HL-60 (cell line): ENCODE measurements around the gene EVA1C.

ENCODE experiments used
- DNase-seq, 2 experiments: peaks; one replicate each; pipeline ENCODE4 v3.0.0-alpha.2; 2010 to 2020; ENCODE audit warnings: low read depth in 1 of 2, low spot score in 1 of 2
- H3K27ac ChIP-seq: fragments of 250-450 bp; sonication (Bioruptor Pico); replicated peaks from 2 replicates; pipeline ENCODE4 v1.5.1; 2020; ENCODE audit warnings: mild to moderate bottlenecking, moderate library complexity
- H3K27me3 ChIP-seq: fragments of 250-450 bp; sonication (Bioruptor Pico); 2 replicates; pipeline ENCODE4 v1.5.1; 2021; ENCODE audit warnings: mild to moderate bottlenecking, moderate library complexity; ENCODE audit not compliant: insufficient read depth, poor library complexity, severe bottlenecking
- H3K4me3 ChIP-seq: replicated peaks from 2 replicates; pipeline ENCODE4 v1.5.1; 2011; ENCODE audit warnings: mild to moderate bottlenecking, control low read depth, low read length; ENCODE audit not compliant: insufficient read depth
- GABPA ChIP-seq: IDR thresholded peaks from 2 replicates; pipeline ENCODE4 v1.6.1; 2012; ENCODE audit warnings: low read depth
- POLR2AphosphoS5 ChIP-seq: IDR thresholded peaks from 2 replicates; pipeline ENCODE4 v1.6.1; 2012; ENCODE audit warnings: low read depth
- REST ChIP-seq: IDR thresholded peaks from 2 replicates; pipeline ENCODE4 v1.6.1; 2012; ENCODE audit warnings: low read depth; ENCODE audit not compliant: insufficient replicate concordance
- SPI1 ChIP-seq: IDR thresholded peaks from 2 replicates; pipeline ENCODE4 v1.6.1; 2012; ENCODE audit warnings: low read depth, mild to moderate bottlenecking, borderline replicate concordance
- TF ChIP-seq, protein P1 (sequence below): IDR thresholded peaks from one replicate; pipeline ENCODE4 v1.5.1; 2011; ENCODE audit warnings: low read length, control low read depth, inconsistent platforms; ENCODE audit not compliant: insufficient read depth

Gene EVA1C

DNA sequence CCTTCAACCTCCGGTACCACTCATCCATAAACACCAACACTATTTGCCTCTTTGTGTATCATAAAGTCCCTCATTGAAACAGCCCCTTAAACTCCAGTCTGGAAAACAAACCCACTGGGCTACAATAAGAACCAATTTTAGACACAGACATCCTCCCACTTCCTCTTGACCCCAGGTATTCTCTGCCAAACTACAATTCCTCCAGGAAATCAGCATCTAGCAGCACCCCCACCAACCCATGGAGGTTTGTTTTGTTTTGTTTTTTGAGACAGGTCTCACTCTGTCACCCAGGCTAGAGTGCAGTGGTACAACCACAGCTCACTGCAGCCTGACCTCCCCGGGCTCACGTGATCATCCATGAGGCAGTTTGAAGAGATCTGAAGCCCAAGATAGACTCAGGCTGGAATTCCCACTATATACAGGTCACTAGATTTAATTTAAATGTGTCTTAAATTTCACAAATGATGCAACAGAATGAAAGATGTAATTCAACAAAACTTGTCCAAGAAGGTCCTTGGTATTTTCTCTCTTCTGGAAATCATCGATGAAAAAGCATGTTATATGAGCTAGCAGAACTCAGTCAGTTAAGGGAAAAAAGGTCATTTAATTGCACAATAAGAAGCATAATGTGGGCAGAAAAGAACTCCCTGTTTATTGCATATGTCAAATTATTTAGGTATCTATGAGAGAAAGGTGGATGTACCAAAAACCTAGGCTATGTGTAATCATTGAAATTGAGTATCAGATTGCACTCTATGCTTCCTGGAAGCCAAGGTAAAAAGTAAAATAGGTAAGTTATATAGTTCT lies 142.5 kb downstream of the EVA1C start:
- Histone ChIP-seq H3K27ac (no peak overlapping the region), H3K4me3 (no peak overlapping the region), H3K27me3 (no peaks in the 10 kb centered on the region)
- DNase-seq: no peak
- TF ChIP-seq, protein P1, sequence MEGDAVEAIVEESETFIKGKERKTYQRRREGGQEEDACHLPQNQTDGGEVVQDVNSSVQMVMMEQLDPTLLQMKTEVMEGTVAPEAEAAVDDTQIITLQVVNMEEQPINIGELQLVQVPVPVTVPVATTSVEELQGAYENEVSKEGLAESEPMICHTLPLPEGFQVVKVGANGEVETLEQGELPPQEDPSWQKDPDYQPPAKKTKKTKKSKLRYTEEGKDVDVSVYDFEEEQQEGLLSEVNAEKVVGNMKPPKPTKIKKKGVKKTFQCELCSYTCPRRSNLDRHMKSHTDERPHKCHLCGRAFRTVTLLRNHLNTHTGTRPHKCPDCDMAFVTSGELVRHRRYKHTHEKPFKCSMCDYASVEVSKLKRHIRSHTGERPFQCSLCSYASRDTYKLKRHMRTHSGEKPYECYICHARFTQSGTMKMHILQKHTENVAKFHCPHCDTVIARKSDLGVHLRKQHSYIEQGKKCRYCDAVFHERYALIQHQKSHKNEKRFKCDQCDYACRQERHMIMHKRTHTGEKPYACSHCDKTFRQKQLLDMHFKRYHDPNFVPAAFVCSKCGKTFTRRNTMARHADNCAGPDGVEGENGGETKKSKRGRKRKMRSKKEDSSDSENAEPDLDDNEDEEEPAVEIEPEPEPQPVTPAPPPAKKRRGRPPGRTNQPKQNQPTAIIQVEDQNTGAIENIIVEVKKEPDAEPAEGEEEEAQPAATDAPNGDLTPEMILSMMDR: no peak
- no peak for TF ChIP-seq POLR2AphosphoS5
- TF ChIP-seq SPI1: no peak
- TF ChIP-seq GABPA: no peak
- TF ChIP-seq REST: no peak

DNA sequence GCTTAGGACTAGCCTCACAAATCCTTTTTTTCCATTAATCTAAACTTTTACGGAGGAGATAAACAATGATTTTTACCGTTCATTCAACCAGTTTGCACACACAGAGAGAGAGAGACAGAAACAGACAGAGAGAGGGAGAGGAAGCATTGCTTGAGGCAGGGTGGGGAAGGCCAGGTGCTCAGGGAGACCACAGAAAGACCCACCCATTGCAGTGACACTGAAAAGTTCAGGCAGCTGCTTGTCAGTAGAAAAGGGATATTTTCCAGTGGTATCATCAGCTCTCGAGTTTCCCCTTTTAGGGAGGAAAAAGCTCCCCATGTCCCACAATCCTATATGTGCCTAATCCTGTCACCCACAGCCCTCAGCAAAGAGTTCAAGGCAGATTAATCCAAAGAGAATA lies 145.6 kb downstream of the EVA1C start:
- Histone ChIP-seq H3K27ac (no peak overlapping the region), H3K4me3 (no peak overlapping the region), H3K27me3 (no peaks in the 10 kb centered on the region)
- no peak for DNase-seq
- no peak for TF ChIP-seq POLR2AphosphoS5
- TF ChIP-seq, protein P1: no peak
- TF ChIP-seq SPI1: no peak
- TF ChIP-seq GABPA: no peak

GRCh38 chr21:32559006-32559610 lies 146.6 kb downstream of the EVA1C start:
- TF ChIP-seq POLR2AphosphoS5 (no peak), REST (no peak), GABPA (no peak), SPI1 (no peak)
- TF ChIP-seq, protein P1: no peak
- DNase-seq: no peak

More at GRCh38 chr21:32559006-32559610, 146.6 kb downstream of the EVA1C start:
- no peak overlapping the region for H3K27ac ChIP-seq
- no peaks in the 10 kb centered on the region for H3K27me3 ChIP-seq
- no peak overlapping the region for H3K4me3 ChIP-seq
